Panc1 (cell line): ENCODE measurements around the gene DBR1. TPM values are rescaled to one million over a fixed set of nuclear protein-coding genes. Genes with fewer than 3 reads are reported as not detected.

Source experiments
- ATAC-seq: fragments of 200-7000 bp; cut with Tn5 transposase; 2 replicates; pipeline ENCODE4 v1.9.1; 2020; ENCODE audit warnings: mild to moderate bottlenecking, moderate library complexity
- BruUV-seq: library from RNA; stranded (reverse); fragments of 400-500 nt; replicated peaks from 2 replicates; lab custom pipeline; 2021; lab: Mats Ljungman, UMichigan
- CTCF ChIA-PET: fragments of 300-600 bp; sonication (Branson Sonifier 250); formaldehyde crosslinking; loops from one replicate; lab custom pipeline; 2022; ENCODE audit warnings: antibody characterized with exemption; lab: Charles Lee
- POLR2A ChIA-PET: fragments of 300-600 bp; sonication (Branson Sonifier 250); formaldehyde crosslinking; loops from one replicate; lab custom pipeline; 2022; ENCODE audit warnings: antibody characterized with exemption; lab: Charles Lee
- DNase-seq: peaks from one replicate; pipeline ENCODE4 v3.0.0-alpha.2; 2010; ENCODE audit warnings: low read depth, low spot score
- H3K27ac ChIP-seq: 2 replicates; pipeline ENCODE4 v1.5.1; 2011; ENCODE audit warnings: mild to moderate bottlenecking, low read length, inconsistent platforms
- H3K27me3 ChIP-seq: fragments of 200-500 bp; sonication (Bioruptor generic); 2 replicates; pipeline ENCODE4 v1.6.0; 2014; ENCODE audit warnings: low read length, inconsistent platforms; ENCODE audit not compliant: control insufficient read depth, insufficient read depth
- H3K36me3 ChIP-seq: fragments of 200-500 bp; sonication (Bioruptor generic); 2 replicates; pipeline ENCODE4 v1.5.1; 2014; ENCODE audit warnings: inconsistent platforms, mild to moderate bottlenecking, low read length, moderate library complexity; ENCODE audit not compliant: control insufficient read depth, insufficient read depth
- H3K4me1 ChIP-seq: 2 replicates; pipeline ENCODE4 v1.5.1; 2011; ENCODE audit warnings: inconsistent platforms, mild to moderate bottlenecking, low read length, moderate library complexity; ENCODE audit not compliant: control insufficient read depth, insufficient read depth
- H3K4me3 ChIP-seq, 2 experiments: 2 replicates each; pipeline ENCODE4 v1.5.1; 2011 to 2012; ENCODE audit warnings: low read depth in 2 of 2, low read length in 2 of 2, mild to moderate bottlenecking in 2 of 2, inconsistent platforms in 1 of 2, moderate library complexity in 1 of 2
- H3K9me3 ChIP-seq: fragments of 200-500 bp; sonication (Bioruptor generic); 2 replicates; pipeline ENCODE4 v1.5.1; 2014; ENCODE audit warnings: low read depth, mild to moderate bottlenecking, inconsistent platforms, low read length, moderate library complexity; ENCODE audit not compliant: control insufficient read depth, insufficient read depth
- CTCF ChIP-seq: fragments of 450-650 bp; IDR thresholded peaks from 2 replicates; pipeline ENCODE4 v1.5.1; 2017; ENCODE audit warnings: mild to moderate bottlenecking
- POLR2AphosphoS5 ChIP-seq: IDR thresholded peaks from 2 replicates; pipeline ENCODE4 v1.6.1; 2012; ENCODE audit warnings: mild to moderate bottlenecking, low read depth, low read length, moderate library complexity
- SIN3A ChIP-seq: IDR thresholded peaks from 2 replicates; pipeline ENCODE4 v1.6.1; 2012; ENCODE audit warnings: low read depth, mild to moderate bottlenecking, low read length, moderate library complexity, borderline replicate concordance; ENCODE audit not compliant: insufficient read depth
- TCF7L2 ChIP-seq: IDR thresholded peaks from 2 replicates; pipeline ENCODE4 v1.6.1; 2011; ENCODE audit warnings: mild to moderate bottlenecking, low read depth, low read length, inconsistent platforms
- in situ Hi-C: cut with HindIII; loops from 2 replicates; pipeline ENCODE4 v1.10.0; 2016; ENCODE audit warnings: low sequenced_read_pairs, low pct_unique_long_range_greater_than_20kb
- intact Hi-C: fragments of 100-400 bp; cut with micrococcal nuclease; formaldehyde crosslinking; loops from one replicate; pipeline ENCODE4 v1.10.0; 2022; ENCODE audit not compliant: unreplicated experiment
- total RNA-seq: library from RNA; stranded (reverse); gene quantifications from one replicate; pipeline ENCODE4 v1.2.1, GENCODE V29; 2021; ENCODE audit not compliant: unreplicated experiment
- TF ChIP-seq, protein P1 (sequence below), 2 experiments: IDR thresholded peaks; 2 replicates each; pipeline ENCODE4 v1.6.1; 2011 to 2012; ENCODE audit warnings: low read depth in 2 of 2, control low read depth in 1 of 2, low read length in 1 of 2, mild to moderate bottlenecking in 1 of 2, moderate library complexity in 1 of 2; ENCODE audit not compliant: insufficient read depth in 1 of 2

Gene DBR1
- total RNA-seq, 1 experiment from 2014 or later = 21.8 TPM

- ATAC-seq (no peak), DNase-seq (no peak)
- in situ Hi-C loops (no loop called here), intact Hi-C loops (no loop called here)
- Histone ChIP-seq H3K27me3 (no peaks in the 10 kb centered on the region), H3K27ac (no peak overlapping the region; the same call in 1 of the 2 replicates), H3K4me3 (no peak overlapping the region), H3K36me3 (peaks cover 21% of the 10 kb centered on the region; the same call in 1 of the 2 replicates), H3K9me3 (no peaks in the 10 kb centered on the region), H3K4me1 (peaks cover 3% of the 10 kb centered on the region)
- CTCF ChIA-PET = interaction anchor here (0.6 to 0.7 kb wide), 2 partner anchors 23 to 37 kb away, joined by 4 read pairs; no protein-coding TSS in a partner anchor
- no peak for TF ChIP-seq SIN3A
- TF ChIP-seq POLR2AphosphoS5 = no peak
- TF ChIP-seq, protein P1, sequence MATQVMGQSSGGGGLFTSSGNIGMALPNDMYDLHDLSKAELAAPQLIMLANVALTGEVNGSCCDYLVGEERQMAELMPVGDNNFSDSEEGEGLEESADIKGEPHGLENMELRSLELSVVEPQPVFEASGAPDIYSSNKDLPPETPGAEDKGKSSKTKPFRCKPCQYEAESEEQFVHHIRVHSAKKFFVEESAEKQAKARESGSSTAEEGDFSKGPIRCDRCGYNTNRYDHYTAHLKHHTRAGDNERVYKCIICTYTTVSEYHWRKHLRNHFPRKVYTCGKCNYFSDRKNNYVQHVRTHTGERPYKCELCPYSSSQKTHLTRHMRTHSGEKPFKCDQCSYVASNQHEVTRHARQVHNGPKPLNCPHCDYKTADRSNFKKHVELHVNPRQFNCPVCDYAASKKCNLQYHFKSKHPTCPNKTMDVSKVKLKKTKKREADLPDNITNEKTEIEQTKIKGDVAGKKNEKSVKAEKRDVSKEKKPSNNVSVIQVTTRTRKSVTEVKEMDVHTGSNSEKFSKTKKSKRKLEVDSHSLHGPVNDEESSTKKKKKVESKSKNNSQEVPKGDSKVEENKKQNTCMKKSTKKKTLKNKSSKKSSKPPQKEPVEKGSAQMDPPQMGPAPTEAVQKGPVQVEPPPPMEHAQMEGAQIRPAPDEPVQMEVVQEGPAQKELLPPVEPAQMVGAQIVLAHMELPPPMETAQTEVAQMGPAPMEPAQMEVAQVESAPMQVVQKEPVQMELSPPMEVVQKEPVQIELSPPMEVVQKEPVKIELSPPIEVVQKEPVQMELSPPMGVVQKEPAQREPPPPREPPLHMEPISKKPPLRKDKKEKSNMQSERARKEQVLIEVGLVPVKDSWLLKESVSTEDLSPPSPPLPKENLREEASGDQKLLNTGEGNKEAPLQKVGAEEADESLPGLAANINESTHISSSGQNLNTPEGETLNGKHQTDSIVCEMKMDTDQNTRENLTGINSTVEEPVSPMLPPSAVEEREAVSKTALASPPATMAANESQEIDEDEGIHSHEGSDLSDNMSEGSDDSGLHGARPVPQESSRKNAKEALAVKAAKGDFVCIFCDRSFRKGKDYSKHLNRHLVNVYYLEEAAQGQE (IDR thresholded peaks at IDR 0.05; ENCODE audit: insufficient read depth in 1 of 2, low read depth in 2 of 2, low read length in 1 of 2) = no peak
- TF ChIP-seq TCF7L2 = no peak
- TF ChIP-seq CTCF = no peak
- no TSS peak for BruUV-seq
- POLR2A ChIA-PET = no interaction called here
Measured at GRCh38 chr3:138172625-138173024, 2.1 kb downstream of the DBR1 start.

- ChIA-PET CTCF (no interaction called here), POLR2A (no interaction called here)
- Histone ChIP-seq H3K9me3 (no peaks in the 10 kb centered on the region), H3K27me3 (no peaks in the 10 kb centered on the region), H3K27ac (no peak overlapping the region), H3K36me3 (peaks cover 27% of the 10 kb centered on the region), H3K4me1 (no peaks in the 10 kb centered on the region), H3K4me3 (no peak overlapping the region)
- no TSS peak for BruUV-seq
- DNase-seq (no peak), ATAC-seq (no peak)
- intact Hi-C loops (no loop called here), in situ Hi-C loops (no loop called here)
- TF ChIP-seq POLR2AphosphoS5 (no peak), CTCF (no peak), SIN3A (no peak), TCF7L2 (no peak)
- TF ChIP-seq, protein P1 (IDR thresholded peaks at IDR 0.05; ENCODE audit: insufficient read depth in 1 of 2, low read depth in 2 of 2, low read length in 1 of 2) = no peak
Measured at GRCh38 chr3:138165061-138165460, 9.7 kb downstream of the DBR1 start.
